ENCODE results near the gene TFEB.

The TFEB gene

GRCh38 chr6:41691426-41692079 lies 43.9 kb downstream of the TFEB start:
- Histone ChIP-seq H3K9me3 (ENCODE audit: control insufficient read depth, insufficient read depth, low read length) (no peaks in the 10 kb centered on the region), H3K9me2 (replicated peaks; ENCODE audit: control insufficient read depth, low read length) (no peaks in the 10 kb centered on the region), H3K27me3 (ENCODE audit: control insufficient read depth, low read length) (no peaks in the 10 kb centered on the region), H3K4me1 (ENCODE audit: control insufficient read depth, low read length) (no peaks in the 10 kb centered on the region), H3K79me2 (ENCODE audit: control insufficient read depth, low read length) (peaks cover 14% of the 10 kb centered on the region), H3K4me2 (ENCODE audit: low read length) (no peak overlapping the region), H3K4me3 (ENCODE audit: low read length) (no peak overlapping the region), H3F3A (ENCODE audit: control insufficient read depth, insufficient read depth) (no peaks in the 10 kb centered on the region), H4K20me1 (ENCODE audit: control insufficient read depth, insufficient read depth, low read depth, low read length) (peaks cover 2% of the 10 kb centered on the region; the same call in 1 of the 2 replicates), H3K36me3 (ENCODE audit: control insufficient read depth, low read length) (peaks cover 35% of the 10 kb centered on the region), H3K27ac (ENCODE audit: low read depth, low read length) (no peak overlapping the region)
- TF ChIP-seq CTCF (IDR thresholded peaks at IDR 0.05; ENCODE audit: low read depth, low read length, poor library complexity, severe bottlenecking) = no peak
- no peak for TF ChIP-seq EZH2phosphoT487 (IDR thresholded peaks at IDR 0.05; ENCODE audit: borderline replicate concordance, low read length)

- peaks cover 40% of the 10 kb centered on the region for H3K36me3 ChIP-seq (ENCODE audit: control insufficient read depth, low read length)
- no peaks in the 10 kb centered on the region for H3K4me1 ChIP-seq (ENCODE audit: control insufficient read depth, low read length)
- no peaks in the 10 kb centered on the region for H3K9me2 ChIP-seq (replicated peaks; ENCODE audit: control insufficient read depth, low read length)
- peaks cover 14% of the 10 kb centered on the region for H3K79me2 ChIP-seq (ENCODE audit: control insufficient read depth, low read length)
- H3K27ac ChIP-seq (ENCODE audit: low read depth, low read length) = no peak overlapping the region
- H3K27me3 ChIP-seq (ENCODE audit: control insufficient read depth, low read length) = no peaks in the 10 kb centered on the region
- no peaks in the 10 kb centered on the region for H3K9me3 ChIP-seq (ENCODE audit: control insufficient read depth, insufficient read depth, low read length)
- H3F3A ChIP-seq (ENCODE audit: control insufficient read depth, insufficient read depth) = peaks cover 3% of the 10 kb centered on the region; the same call in 1 of the 2 replicates
- H3K4me3 ChIP-seq (ENCODE audit: low read length) = no peak overlapping the region
- H3K4me2 ChIP-seq (ENCODE audit: low read length) = no peak overlapping the region
- H4K20me1 ChIP-seq (ENCODE audit: control insufficient read depth, insufficient read depth, low read depth, low read length) = peaks cover 2% of the 10 kb centered on the region; the same call in 1 of the 2 replicates
- TF ChIP-seq EZH2phosphoT487 (IDR thresholded peaks at IDR 0.05; ENCODE audit: borderline replicate concordance, low read length) (no peak), CTCF (IDR thresholded peaks at IDR 0.05; ENCODE audit: low read depth, low read length, poor library complexity, severe bottlenecking) (no peak)
Observed at GRCh38 chr6:41690541-41691330, 44.7 kb downstream of the TFEB start.

- Histone ChIP-seq H3K27me3 (ENCODE audit: control insufficient read depth, low read length) (no peaks in the 10 kb centered on the region), H3K4me1 (ENCODE audit: control insufficient read depth, low read length) (no peaks in the 10 kb centered on the region), H3K9me3 (ENCODE audit: control insufficient read depth, insufficient read depth, low read length) (no peaks in the 10 kb centered on the region), H3K36me3 (ENCODE audit: control insufficient read depth, low read length) (peaks cover 51% of the 10 kb centered on the region), H3K4me3 (ENCODE audit: low read length) (no peak overlapping the region), H3K4me2 (ENCODE audit: low read length) (no peak overlapping the region), H3K27ac (ENCODE audit: low read depth, low read length) (no peak overlapping the region), H4K20me1 (ENCODE audit: control insufficient read depth, insufficient read depth, low read depth, low read length) (no peaks in the 10 kb centered on the region), H3K9me2 (replicated peaks; ENCODE audit: control insufficient read depth, low read length) (no peaks in the 10 kb centered on the region), H3F3A (ENCODE audit: control insufficient read depth, insufficient read depth) (peaks cover 8% of the 10 kb centered on the region; the same call in 1 of the 2 replicates), H3K79me2 (ENCODE audit: control insufficient read depth, low read length) (peaks cover 7% of the 10 kb centered on the region; the same call in 1 of the 2 replicates)
- no peak for TF ChIP-seq EZH2phosphoT487 (IDR thresholded peaks at IDR 0.05; ENCODE audit: borderline replicate concordance, low read length)
- no peak for TF ChIP-seq CTCF (IDR thresholded peaks at IDR 0.05; ENCODE audit: low read depth, low read length, poor library complexity, severe bottlenecking)
Observed at GRCh38 chr6:41689171-41690008, 46.0 kb downstream of the TFEB start.

Data from DOHH2 (cell line).